CD4-positive, alpha-beta T cell treated with Interleukin-12 subunit alpha and Interleukin-12 subunit beta, for 1 hour (primary cell): ENCODE results near the gene DNAAF3.

Experiments used
- DNase-seq: peaks from one replicate; pipeline ENCODE4 v3.0.0-alpha.2; 2020

Gene DNAAF3

GRCh38 chr19:55115446-55116065 is 50.9 kb downstream of the DNAAF3 start:
- DNase-seq = no peak

- DNase-seq = no peak
Observed at GRCh38 chr19:55114566-55115145, 51.8 kb downstream of the DNAAF3 start.

GRCh38 chr19:55113570-55114039 is 52.8 kb downstream of the DNAAF3 start:
- no peak for DNase-seq

- no peak for DNase-seq
Observed at GRCh38 chr19:55112777-55113569, 53.4 kb downstream of the DNAAF3 start.

- no peak for DNase-seq
Observed at GRCh38 chr19:55112246-55112776, 54.1 kb downstream of the DNAAF3 start.

- no peak for DNase-seq
Observed at GRCh38 chr19:55111238-55111831, 55.1 kb downstream of the DNAAF3 start.

GRCh38 chr19:55109527-55110291 is 56.7 kb downstream of the DNAAF3 start:
- no peak for DNase-seq
